GM23338 (cell line): ENCODE data around the gene DYRK1A.
A peak's percentile ranks its signal among the peaks of the same experiment; 100 is the strongest.

ENCODE experiments used
- CREB1 ChIP-seq: fragments of 250-450 bp; sonication (Bioruptor Pico); IDR thresholded peaks from 2 replicates; pipeline ENCODE4 v1.5.0; 2020; ENCODE audit warnings: low read depth, mild to moderate bottlenecking, moderate library complexity
- EZH2 ChIP-seq: fragments of 200-600 bp; sonication (generic); IDR thresholded peaks from one replicate; pipeline ENCODE4 v1.8.0; 2017; ENCODE audit warnings: antibody characterized with exemption, mild to moderate bottlenecking, low read depth; ENCODE audit not compliant: unreplicated experiment
- EZH2phosphoT487 ChIP-seq: fragments of 200-600 bp; sonication (generic); IDR thresholded peaks from one replicate; pipeline ENCODE4 v1.8.1; 2018; ENCODE audit warnings: antibody characterized with exemption; ENCODE audit not compliant: unreplicated experiment
- JUNB ChIP-seq: IDR thresholded peaks from one replicate; pipeline ENCODE4 v1.6.1; 2016; ENCODE audit warnings: antibody characterized with exemption; ENCODE audit not compliant: unreplicated experiment
- NANOG ChIP-seq: IDR thresholded peaks from 2 replicates; pipeline ENCODE4 v1.6.1; 2016; ENCODE audit warnings: antibody characterized with exemption, borderline replicate concordance
- POLR2AphosphoS5 ChIP-seq: IDR thresholded peaks from 2 replicates; pipeline ENCODE4 v1.6.1; 2016; ENCODE audit warnings: antibody characterized with exemption, low read depth
- STAT1 ChIP-seq: IDR thresholded peaks from one replicate; pipeline ENCODE4 v1.6.1; 2016; ENCODE audit warnings: antibody characterized with exemption; ENCODE audit not compliant: unreplicated experiment
- ZNF114 ChIP-seq: fragments of 250-450 bp; sonication (Bioruptor Pico); IDR thresholded peaks from 2 replicates; pipeline ENCODE4 v1.5.0; 2020; ENCODE audit warnings: mild to moderate bottlenecking, moderate library complexity
- ZNF331 ChIP-seq: fragments of 250-450 bp; sonication (Bioruptor Pico); IDR thresholded peaks from 2 replicates; pipeline ENCODE4 v1.5.0; 2020; ENCODE audit warnings: low read depth, mild to moderate bottlenecking, moderate library complexity
- TF ChIP-seq, protein P1 (sequence below), 2 experiments: fragments of 200-600 bp in 1 of 2; sonication (generic) in 1 of 2; conservative IDR thresholded peaks; 2 replicates each; pipeline versions ENCODE4 v1.5.1 to v1.6.1; 2016 to 2017; ENCODE audit warnings: antibody characterized with exemption in 2 of 2, low read depth in 2 of 2, mild to moderate bottlenecking in 2 of 2, moderate library complexity in 1 of 2
- TF ChIP-seq, protein P2 (sequence below): IDR thresholded peaks from one replicate; pipeline ENCODE4 v1.6.1; 2018; ENCODE audit warnings: antibody characterized with exemption; ENCODE audit not compliant: unreplicated experiment
- TF ChIP-seq, protein P3 (sequence below): IDR thresholded peaks from 2 replicates; pipeline ENCODE4 v1.6.1; 2016; ENCODE audit warnings: antibody characterized with exemption
- TF ChIP-seq, protein P4 (sequence below): fragments of 250-450 bp; sonication (Bioruptor Pico); IDR thresholded peaks from 2 replicates; pipeline ENCODE4 v1.5.0; 2020; ENCODE audit warnings: mild to moderate bottlenecking, moderate library complexity

DNA sequence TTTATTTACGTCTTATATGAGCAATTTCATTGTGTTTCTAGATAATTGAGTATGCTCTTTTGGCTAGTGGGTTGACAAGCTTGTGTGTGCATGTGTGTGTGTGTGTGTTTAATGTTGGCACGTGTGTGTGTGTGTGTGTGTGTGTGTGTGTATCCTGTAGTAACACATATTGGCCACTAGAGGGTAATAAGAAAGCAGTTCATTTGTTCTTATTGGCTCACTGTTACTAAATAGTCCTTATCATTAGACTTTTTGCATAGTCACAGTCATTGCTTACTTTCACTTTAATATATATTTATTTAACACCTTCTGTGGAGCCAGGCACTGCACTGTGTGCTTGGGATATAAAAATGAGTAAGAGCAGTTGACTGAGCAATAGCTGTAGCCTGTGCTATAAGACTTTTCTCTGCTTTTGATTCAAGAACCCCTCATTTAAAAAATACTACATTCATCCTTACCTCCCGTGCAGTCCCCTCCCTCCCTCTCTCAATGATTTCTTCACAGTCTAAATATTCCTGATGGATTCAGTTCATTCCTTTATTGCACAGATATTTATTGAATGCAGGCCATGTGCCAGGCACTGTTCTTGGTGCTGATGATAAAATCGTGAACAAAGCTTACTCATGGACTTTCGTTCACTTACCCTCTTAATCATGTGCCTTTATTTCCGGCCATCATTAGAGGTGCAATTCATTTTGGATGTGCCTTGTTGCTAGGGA is 96.7 kb downstream of the DYRK1A start:
- TF ChIP-seq, protein P1, sequence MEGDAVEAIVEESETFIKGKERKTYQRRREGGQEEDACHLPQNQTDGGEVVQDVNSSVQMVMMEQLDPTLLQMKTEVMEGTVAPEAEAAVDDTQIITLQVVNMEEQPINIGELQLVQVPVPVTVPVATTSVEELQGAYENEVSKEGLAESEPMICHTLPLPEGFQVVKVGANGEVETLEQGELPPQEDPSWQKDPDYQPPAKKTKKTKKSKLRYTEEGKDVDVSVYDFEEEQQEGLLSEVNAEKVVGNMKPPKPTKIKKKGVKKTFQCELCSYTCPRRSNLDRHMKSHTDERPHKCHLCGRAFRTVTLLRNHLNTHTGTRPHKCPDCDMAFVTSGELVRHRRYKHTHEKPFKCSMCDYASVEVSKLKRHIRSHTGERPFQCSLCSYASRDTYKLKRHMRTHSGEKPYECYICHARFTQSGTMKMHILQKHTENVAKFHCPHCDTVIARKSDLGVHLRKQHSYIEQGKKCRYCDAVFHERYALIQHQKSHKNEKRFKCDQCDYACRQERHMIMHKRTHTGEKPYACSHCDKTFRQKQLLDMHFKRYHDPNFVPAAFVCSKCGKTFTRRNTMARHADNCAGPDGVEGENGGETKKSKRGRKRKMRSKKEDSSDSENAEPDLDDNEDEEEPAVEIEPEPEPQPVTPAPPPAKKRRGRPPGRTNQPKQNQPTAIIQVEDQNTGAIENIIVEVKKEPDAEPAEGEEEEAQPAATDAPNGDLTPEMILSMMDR (conservative IDR thresholded peaks at IDR 0.05; ENCODE audit: low read depth in 2 of 2): peak; percentile 52 to 72
- TF ChIP-seq EZH2 (no peak), POLR2AphosphoS5 (no peak), EZH2phosphoT487 (no peak), CREB1 (no peak), JUNB (no peak), NANOG (no peak), ZNF114 (CRISPR knock-in tag) (no peak), ZNF331 (CRISPR knock-in tag) (no peak), STAT1 (no peak)
- TF ChIP-seq, protein P2, sequence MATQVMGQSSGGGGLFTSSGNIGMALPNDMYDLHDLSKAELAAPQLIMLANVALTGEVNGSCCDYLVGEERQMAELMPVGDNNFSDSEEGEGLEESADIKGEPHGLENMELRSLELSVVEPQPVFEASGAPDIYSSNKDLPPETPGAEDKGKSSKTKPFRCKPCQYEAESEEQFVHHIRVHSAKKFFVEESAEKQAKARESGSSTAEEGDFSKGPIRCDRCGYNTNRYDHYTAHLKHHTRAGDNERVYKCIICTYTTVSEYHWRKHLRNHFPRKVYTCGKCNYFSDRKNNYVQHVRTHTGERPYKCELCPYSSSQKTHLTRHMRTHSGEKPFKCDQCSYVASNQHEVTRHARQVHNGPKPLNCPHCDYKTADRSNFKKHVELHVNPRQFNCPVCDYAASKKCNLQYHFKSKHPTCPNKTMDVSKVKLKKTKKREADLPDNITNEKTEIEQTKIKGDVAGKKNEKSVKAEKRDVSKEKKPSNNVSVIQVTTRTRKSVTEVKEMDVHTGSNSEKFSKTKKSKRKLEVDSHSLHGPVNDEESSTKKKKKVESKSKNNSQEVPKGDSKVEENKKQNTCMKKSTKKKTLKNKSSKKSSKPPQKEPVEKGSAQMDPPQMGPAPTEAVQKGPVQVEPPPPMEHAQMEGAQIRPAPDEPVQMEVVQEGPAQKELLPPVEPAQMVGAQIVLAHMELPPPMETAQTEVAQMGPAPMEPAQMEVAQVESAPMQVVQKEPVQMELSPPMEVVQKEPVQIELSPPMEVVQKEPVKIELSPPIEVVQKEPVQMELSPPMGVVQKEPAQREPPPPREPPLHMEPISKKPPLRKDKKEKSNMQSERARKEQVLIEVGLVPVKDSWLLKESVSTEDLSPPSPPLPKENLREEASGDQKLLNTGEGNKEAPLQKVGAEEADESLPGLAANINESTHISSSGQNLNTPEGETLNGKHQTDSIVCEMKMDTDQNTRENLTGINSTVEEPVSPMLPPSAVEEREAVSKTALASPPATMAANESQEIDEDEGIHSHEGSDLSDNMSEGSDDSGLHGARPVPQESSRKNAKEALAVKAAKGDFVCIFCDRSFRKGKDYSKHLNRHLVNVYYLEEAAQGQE: no peak
- TF ChIP-seq, protein P3, sequence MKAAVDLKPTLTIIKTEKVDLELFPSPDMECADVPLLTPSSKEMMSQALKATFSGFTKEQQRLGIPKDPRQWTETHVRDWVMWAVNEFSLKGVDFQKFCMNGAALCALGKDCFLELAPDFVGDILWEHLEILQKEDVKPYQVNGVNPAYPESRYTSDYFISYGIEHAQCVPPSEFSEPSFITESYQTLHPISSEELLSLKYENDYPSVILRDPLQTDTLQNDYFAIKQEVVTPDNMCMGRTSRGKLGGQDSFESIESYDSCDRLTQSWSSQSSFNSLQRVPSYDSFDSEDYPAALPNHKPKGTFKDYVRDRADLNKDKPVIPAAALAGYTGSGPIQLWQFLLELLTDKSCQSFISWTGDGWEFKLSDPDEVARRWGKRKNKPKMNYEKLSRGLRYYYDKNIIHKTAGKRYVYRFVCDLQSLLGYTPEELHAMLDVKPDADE: no peak
- TF ChIP-seq, protein P4, sequence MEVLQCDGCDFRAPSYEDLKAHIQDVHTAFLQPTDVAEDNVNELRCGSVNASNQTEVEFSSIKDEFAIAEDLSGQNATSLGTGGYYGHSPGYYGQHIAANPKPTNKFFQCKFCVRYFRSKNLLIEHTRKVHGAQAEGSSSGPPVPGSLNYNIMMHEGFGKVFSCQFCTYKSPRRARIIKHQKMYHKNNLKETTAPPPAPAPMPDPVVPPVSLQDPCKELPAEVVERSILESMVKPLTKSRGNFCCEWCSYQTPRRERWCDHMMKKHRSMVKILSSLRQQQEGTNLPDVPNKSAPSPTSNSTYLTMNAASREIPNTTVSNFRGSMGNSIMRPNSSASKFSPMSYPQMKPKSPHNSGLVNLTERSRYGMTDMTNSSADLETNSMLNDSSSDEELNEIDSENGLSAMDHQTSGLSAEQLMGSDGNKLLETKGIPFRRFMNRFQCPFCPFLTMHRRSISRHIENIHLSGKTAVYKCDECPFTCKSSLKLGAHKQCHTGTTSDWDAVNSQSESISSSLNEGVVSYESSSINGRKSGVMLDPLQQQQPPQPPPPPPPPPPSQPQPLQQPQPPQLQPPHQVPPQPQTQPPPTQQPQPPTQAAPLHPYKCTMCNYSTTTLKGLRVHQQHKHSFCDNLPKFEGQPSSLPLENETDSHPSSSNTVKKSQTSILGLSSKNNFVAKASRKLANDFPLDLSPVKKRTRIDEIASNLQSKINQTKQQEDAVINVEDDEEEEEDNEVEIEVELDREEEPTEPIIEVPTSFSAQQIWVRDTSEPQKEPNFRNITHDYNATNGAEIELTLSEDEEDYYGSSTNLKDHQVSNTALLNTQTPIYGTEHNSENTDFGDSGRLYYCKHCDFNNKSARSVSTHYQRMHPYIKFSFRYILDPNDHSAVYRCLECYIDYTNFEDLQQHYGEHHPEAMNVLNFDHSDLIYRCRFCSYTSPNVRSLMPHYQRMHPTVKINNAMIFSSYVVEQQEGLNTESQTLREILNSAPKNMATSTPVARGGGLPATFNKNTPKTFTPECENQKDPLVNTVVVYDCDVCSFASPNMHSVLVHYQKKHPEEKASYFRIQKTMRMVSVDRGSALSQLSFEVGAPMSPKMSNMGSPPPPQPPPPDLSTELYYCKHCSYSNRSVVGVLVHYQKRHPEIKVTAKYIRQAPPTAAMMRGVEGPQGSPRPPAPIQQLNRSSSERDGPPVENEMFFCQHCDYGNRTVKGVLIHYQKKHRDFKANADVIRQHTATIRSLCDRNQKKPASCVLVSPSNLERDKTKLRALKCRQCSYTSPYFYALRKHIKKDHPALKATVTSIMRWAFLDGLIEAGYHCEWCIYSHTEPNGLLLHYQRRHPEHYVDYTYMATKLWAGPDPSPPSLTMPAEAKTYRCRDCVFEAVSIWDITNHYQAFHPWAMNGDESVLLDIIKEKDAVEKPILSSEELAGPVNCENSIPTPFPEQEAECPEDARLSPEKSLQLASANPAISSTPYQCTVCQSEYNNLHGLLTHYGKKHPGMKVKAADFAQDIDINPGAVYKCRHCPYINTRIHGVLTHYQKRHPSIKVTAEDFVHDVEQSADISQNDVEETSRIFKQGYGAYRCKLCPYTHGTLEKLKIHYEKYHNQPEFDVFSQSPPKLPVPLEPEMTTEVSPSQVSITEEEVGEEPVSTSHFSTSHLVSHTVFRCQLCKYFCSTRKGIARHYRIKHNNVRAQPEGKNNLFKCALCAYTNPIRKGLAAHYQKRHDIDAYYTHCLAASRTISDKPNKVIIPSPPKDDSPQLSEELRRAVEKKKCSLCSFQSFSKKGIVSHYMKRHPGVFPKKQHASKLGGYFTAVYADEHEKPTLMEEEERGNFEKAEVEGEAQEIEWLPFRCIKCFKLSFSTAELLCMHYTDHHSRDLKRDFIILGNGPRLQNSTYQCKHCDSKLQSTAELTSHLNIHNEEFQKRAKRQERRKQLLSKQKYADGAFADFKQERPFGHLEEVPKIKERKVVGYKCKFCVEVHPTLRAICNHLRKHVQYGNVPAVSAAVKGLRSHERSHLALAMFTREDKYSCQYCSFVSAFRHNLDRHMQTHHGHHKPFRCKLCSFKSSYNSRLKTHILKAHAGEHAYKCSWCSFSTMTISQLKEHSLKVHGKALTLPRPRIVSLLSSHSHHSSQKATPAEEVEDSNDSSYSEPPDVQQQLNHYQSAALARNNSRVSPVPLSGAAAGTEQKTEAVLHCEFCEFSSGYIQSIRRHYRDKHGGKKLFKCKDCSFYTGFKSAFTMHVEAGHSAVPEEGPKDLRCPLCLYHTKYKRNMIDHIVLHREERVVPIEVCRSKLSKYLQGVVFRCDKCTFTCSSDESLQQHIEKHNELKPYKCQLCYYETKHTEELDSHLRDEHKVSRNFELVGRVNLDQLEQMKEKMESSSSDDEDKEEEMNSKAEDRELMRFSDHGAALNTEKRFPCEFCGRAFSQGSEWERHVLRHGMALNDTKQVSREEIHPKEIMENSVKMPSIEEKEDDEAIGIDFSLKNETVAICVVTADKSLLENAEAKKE: no peak
